ENCODE data around the gene PCDHGA4.
"Not testable (repeated sequence)": the region's sequence is repeated elsewhere in the genome, so short reads cannot be mapped to it uniquely, and the experiment has no call there.

The PCDHGA4 gene

GRCh38 chr5:141354900-141355469 lies at the start of gene PCDHGA4:
Gene PCDHGA4 (plus strand): TSS chr5:141355021. CDS start chr5:141355108, 87 bp downstream.
- no peak for DNase-seq

- DNase-seq = no peak
Observed at GRCh38 chr5:141306630-141307029, 48.2 kb upstream of the PCDHGA4 start.

GRCh38 chr5:141313711-141314110 lies 41.1 kb upstream of the PCDHGA4 start:
- no peak for DNase-seq

GRCh38 chr5:141316963-141317362 lies 37.9 kb upstream of the PCDHGA4 start:
- not testable (repeated sequence) for DNase-seq

- DNase-seq = no peak
Observed at GRCh38 chr5:141319202-141319601, 35.6 kb upstream of the PCDHGA4 start.

GRCh38 chr5:141319699-141320098 lies 35.1 kb upstream of the PCDHGA4 start:
- DNase-seq = no peak

- peak; percentile 59 for DNase-seq
Observed at GRCh38 chr5:141320225-141321169, 34.3 kb upstream of the PCDHGA4 start, which contains the start of gene TAF7. Gene TAF7 (minus strand): TSS chr5:141320784. CDS start chr5:141320044, 740 bp downstream.

GRCh38 chr5:141322261-141322660 lies 32.6 kb upstream of the PCDHGA4 start:
- DNase-seq = no peak

- DNase-seq = peak; percentile 63
Observed at GRCh38 chr5:141326088-141326854, 28.6 kb upstream of the PCDHGA4 start.

- DNase-seq = no peak
Observed at GRCh38 chr5:141328231-141328630, 26.6 kb upstream of the PCDHGA4 start.

GRCh38 chr5:141330299-141331080 lies 24.3 kb upstream of the PCDHGA4 start, which contains the start of gene PCDHGA1:
Gene PCDHGA1 (plus strand): TSS chr5:141330514.
- no peak for DNase-seq

GRCh38 chr5:141332571-141332970 lies 22.2 kb upstream of the PCDHGA4 start:
- DNase-seq = not testable (repeated sequence)

- DNase-seq = no peak
Observed at GRCh38 chr5:141338538-141339306, 16.1 kb upstream of the PCDHGA4 start, which contains the start of gene PCDHGA2. Gene PCDHGA2 (plus strand): TSS chr5:141338760.

- DNase-seq = not testable (repeated sequence)
Observed at GRCh38 chr5:141340781-141341354, 14.0 kb upstream of the PCDHGA4 start.

GRCh38 chr5:141342773-141343172 lies 12.0 kb upstream of the PCDHGA4 start:
- DNase-seq = no peak

- DNase-seq = no peak
Observed at GRCh38 chr5:141343242-141343952, 11.4 kb upstream of the PCDHGA4 start, which contains the start of gene PCDHGA3. Gene PCDHGA3 (plus strand): TSS chr5:141343829. CDS start chr5:141344034, 205 bp downstream.

GRCh38 chr5:141343953-141344463 lies 10.8 kb upstream of the PCDHGA4 start:
- DNase-seq = no peak

- DNase-seq = no peak
Observed at GRCh38 chr5:141345327-141345726, 9.5 kb upstream of the PCDHGA4 start.

- not testable (repeated sequence) for DNase-seq
Observed at GRCh38 chr5:141346017-141346416, 8.8 kb upstream of the PCDHGA4 start.
